IPS-18a (cell line): ENCODE data around the gene NT5DC4.
"Not testable (repeated sequence)": the region's sequence is repeated elsewhere in the genome, so short reads cannot be mapped to it uniquely, and the experiment has no call there.

Experiments
- H3K27ac ChIP-seq: one replicate; pipeline ENCODE4 v1.5.1; 2013; ENCODE audit warnings: low read length
- H3K27me3 ChIP-seq: one replicate; pipeline ENCODE4 v1.6.1; 2013; ENCODE audit warnings: mild to moderate bottlenecking, low read length; ENCODE audit not compliant: control insufficient read depth, insufficient read depth
- H3K36me3 ChIP-seq: one replicate; pipeline ENCODE4 v1.6.1; 2013; ENCODE audit warnings: low read depth, low read length; ENCODE audit not compliant: control insufficient read depth
- H3K4me1 ChIP-seq: one replicate; pipeline ENCODE4 v1.6.1; 2013; ENCODE audit warnings: low read depth, low read length; ENCODE audit not compliant: control insufficient read depth
- H3K4me3 ChIP-seq: one replicate; pipeline ENCODE4 v1.5.1; 2013; ENCODE audit warnings: low read length
- H3K9ac ChIP-seq: one replicate; pipeline ENCODE4 v1.6.1; 2013; ENCODE audit warnings: mild to moderate bottlenecking, low read length, moderate library complexity
- H3K9me3 ChIP-seq: one replicate; pipeline ENCODE4 v1.6.1; 2013; ENCODE audit warnings: low read depth, low read length; ENCODE audit not compliant: control insufficient read depth

The NT5DC4 gene

GRCh38 chr2:112703684-112704083 lies 17.1 kb upstream of the NT5DC4 start:
- Histone ChIP-seq H3K27ac (no peak overlapping the region), H3K4me1 (no peaks in the 10 kb centered on the region), H3K9me3 (no peaks in the 10 kb centered on the region), H3K9ac (no peak overlapping the region), H3K4me3 (no peak overlapping the region), H3K27me3 (no peaks in the 10 kb centered on the region), H3K36me3 (no peaks in the 10 kb centered on the region)

GRCh38 chr2:112705575-112705974 lies 15.2 kb upstream of the NT5DC4 start:
- Histone ChIP-seq H3K27me3 (no peaks in the 10 kb centered on the region), H3K4me3 (no peak overlapping the region), H3K4me1 (no peaks in the 10 kb centered on the region), H3K9ac (no peak overlapping the region), H3K9me3 (no peaks in the 10 kb centered on the region), H3K27ac (no peak overlapping the region), H3K36me3 (no peaks in the 10 kb centered on the region)

- Histone ChIP-seq H3K9ac (no peak overlapping the region), H3K4me3 (no peak overlapping the region), H3K4me1 (no peaks in the 10 kb centered on the region)
Measured at GRCh38 chr2:112706170-112706664, 14.6 kb upstream of the NT5DC4 start.

GRCh38 chr2:112706947-112707346 lies 13.9 kb upstream of the NT5DC4 start:
- H3K27ac ChIP-seq, H3K27me3 ChIP-seq, H3K9ac ChIP-seq, H3K4me3 ChIP-seq, H3K4me1 ChIP-seq, H3K9me3 ChIP-seq, H3K36me3 ChIP-seq: not testable (repeated sequence)

More at GRCh38 chr2:112706170-112706664, 14.6 kb upstream of the NT5DC4 start:
- Histone ChIP-seq H3K36me3 (no peaks in the 10 kb centered on the region), H3K27me3 (no peaks in the 10 kb centered on the region), H3K27ac (no peak overlapping the region), H3K9me3 (no peaks in the 10 kb centered on the region)

GRCh38 chr2:112708968-112709367 lies 11.9 kb upstream of the NT5DC4 start:
- Histone ChIP-seq H3K9me3 (no peaks in the 10 kb centered on the region), H3K4me1 (no peaks in the 10 kb centered on the region), H3K27me3 (no peaks in the 10 kb centered on the region), H3K27ac (no peak overlapping the region), H3K4me3 (no peak overlapping the region), H3K36me3 (no peaks in the 10 kb centered on the region), H3K9ac (no peak overlapping the region)

GRCh38 chr2:112709703-112710102 lies 11.1 kb upstream of the NT5DC4 start:
- H3K9ac ChIP-seq = no peak overlapping the region
- H3K4me3 ChIP-seq = no peak overlapping the region
- no peak overlapping the region for H3K27ac ChIP-seq
- H3K9me3 ChIP-seq = no peaks in the 10 kb centered on the region
- no peaks in the 10 kb centered on the region for H3K27me3 ChIP-seq
- H3K4me1 ChIP-seq = no peaks in the 10 kb centered on the region
- no peaks in the 10 kb centered on the region for H3K36me3 ChIP-seq

GRCh38 chr2:112710956-112711750 lies 9.7 kb upstream of the NT5DC4 start:
- Histone ChIP-seq H3K4me1 (no peaks in the 10 kb centered on the region), H3K36me3 (no peaks in the 10 kb centered on the region), H3K4me3 (no peak overlapping the region), H3K27me3 (no peaks in the 10 kb centered on the region), H3K9me3 (no peaks in the 10 kb centered on the region), H3K27ac (no peak overlapping the region), H3K9ac (no peak overlapping the region)

GRCh38 chr2:112712465-112712864 lies 8.4 kb upstream of the NT5DC4 start:
- H3K36me3 ChIP-seq = no peaks in the 10 kb centered on the region
- H3K4me1 ChIP-seq = no peaks in the 10 kb centered on the region
- H3K9me3 ChIP-seq = no peaks in the 10 kb centered on the region
- H3K27ac ChIP-seq = no peak overlapping the region
- no peak overlapping the region for H3K4me3 ChIP-seq
- H3K9ac ChIP-seq = no peak overlapping the region
- H3K27me3 ChIP-seq = no peaks in the 10 kb centered on the region

- Histone ChIP-seq H3K36me3 (no peaks in the 10 kb centered on the region), H3K27ac (no peak overlapping the region), H3K9me3 (no peaks in the 10 kb centered on the region), H3K27me3 (no peaks in the 10 kb centered on the region), H3K9ac (no peak overlapping the region), H3K4me3 (no peak overlapping the region), H3K4me1 (no peaks in the 10 kb centered on the region)
Measured at GRCh38 chr2:112712903-112713584, 7.8 kb upstream of the NT5DC4 start.

GRCh38 chr2:112713585-112713925 lies 7.3 kb upstream of the NT5DC4 start:
- Histone ChIP-seq H3K27ac (no peak overlapping the region), H3K9me3 (no peaks in the 10 kb centered on the region), H3K9ac (no peak overlapping the region), H3K36me3 (no peaks in the 10 kb centered on the region), H3K4me3 (no peak overlapping the region), H3K27me3 (no peaks in the 10 kb centered on the region), H3K4me1 (no peaks in the 10 kb centered on the region)

- Histone ChIP-seq H3K27ac (no peak overlapping the region), H3K36me3 (no peaks in the 10 kb centered on the region), H3K9me3 (no peaks in the 10 kb centered on the region), H3K4me1 (no peaks in the 10 kb centered on the region), H3K4me3 (no peak overlapping the region), H3K27me3 (no peaks in the 10 kb centered on the region), H3K9ac (no peak overlapping the region)
Measured at GRCh38 chr2:112713926-112714325, 6.9 kb upstream of the NT5DC4 start.

GRCh38 chr2:112714331-112714730 lies 6.5 kb upstream of the NT5DC4 start:
- no peak overlapping the region for H3K27ac ChIP-seq
- no peaks in the 10 kb centered on the region for H3K4me1 ChIP-seq
- no peaks in the 10 kb centered on the region for H3K36me3 ChIP-seq
- no peaks in the 10 kb centered on the region for H3K27me3 ChIP-seq
- no peaks in the 10 kb centered on the region for H3K9me3 ChIP-seq
- H3K9ac ChIP-seq = no peak overlapping the region
- H3K4me3 ChIP-seq = no peak overlapping the region
